ENCODE data around the gene MSLN. TPM values are rescaled to one million over a fixed set of nuclear protein-coding genes. Genes with fewer than 3 reads are reported as not detected.
"Not testable (repeated sequence)": the region's sequence is repeated elsewhere in the genome, so short reads cannot be mapped to it uniquely, and the experiment has no call there.

Gene MSLN
- total RNA-seq, 4 donors from 2014 or later = 0.39 TPM; not detected in 3

DNA sequence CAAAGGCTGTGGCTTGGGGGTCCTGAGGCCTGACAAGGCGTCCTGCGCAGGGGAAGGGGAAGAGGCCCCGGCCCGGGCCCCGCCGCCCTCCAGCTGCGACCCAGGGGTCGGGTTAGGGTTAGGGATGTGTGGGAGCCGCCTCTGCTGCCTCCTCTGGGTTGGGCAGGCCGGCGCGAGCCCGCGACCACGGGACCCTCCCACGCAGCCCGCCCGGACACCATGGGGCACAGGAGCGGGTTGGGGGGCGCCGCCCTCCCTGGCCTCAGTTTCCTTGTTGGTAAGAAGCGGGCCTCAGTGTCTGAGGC is 20.1 kb upstream of the MSLN start:
- intact Hi-C loops (cut with DNase I) = no loop called here
- Histone ChIP-seq H3K4me3 (peak overlapping the region; percentile 67 to 96 (median 88)), H3K4me1 (peaks cover 14 to 21% (median 18%) of the 10 kb centered on the region in 4 donors), H3K27ac (replicated peaks in 1 of 4) (peak overlapping the region; percentile 71 to 78 (median 72)), H3K9me3 (no peaks in the 10 kb centered on the region), H3K36me3 (peaks cover 21 to 40% (median 29%) of the 10 kb centered on the region in 4 donors), H3K27me3 (peaks cover 0 to 34% (median 0%) of the 10 kb centered on the region in 4 donors)
- no peak for DNase-seq (ENCODE audit: extremely low spot score)
- 3% methylated on average over 12 of the region's 22 CpGs for WGBS
- TF ChIP-seq POLR2A (IDR thresholded peaks at IDR 0.05; ENCODE audit: low read depth) = no peak
- no peak for TF ChIP-seq CTCF (IDR thresholded peaks at IDR 0.05)
- TF ChIP-seq POLR2AphosphoS5 (IDR thresholded peaks at IDR 0.05) = no peak
- TF ChIP-seq EP300 (IDR thresholded peaks at IDR 0.05) = no peak

DNA sequence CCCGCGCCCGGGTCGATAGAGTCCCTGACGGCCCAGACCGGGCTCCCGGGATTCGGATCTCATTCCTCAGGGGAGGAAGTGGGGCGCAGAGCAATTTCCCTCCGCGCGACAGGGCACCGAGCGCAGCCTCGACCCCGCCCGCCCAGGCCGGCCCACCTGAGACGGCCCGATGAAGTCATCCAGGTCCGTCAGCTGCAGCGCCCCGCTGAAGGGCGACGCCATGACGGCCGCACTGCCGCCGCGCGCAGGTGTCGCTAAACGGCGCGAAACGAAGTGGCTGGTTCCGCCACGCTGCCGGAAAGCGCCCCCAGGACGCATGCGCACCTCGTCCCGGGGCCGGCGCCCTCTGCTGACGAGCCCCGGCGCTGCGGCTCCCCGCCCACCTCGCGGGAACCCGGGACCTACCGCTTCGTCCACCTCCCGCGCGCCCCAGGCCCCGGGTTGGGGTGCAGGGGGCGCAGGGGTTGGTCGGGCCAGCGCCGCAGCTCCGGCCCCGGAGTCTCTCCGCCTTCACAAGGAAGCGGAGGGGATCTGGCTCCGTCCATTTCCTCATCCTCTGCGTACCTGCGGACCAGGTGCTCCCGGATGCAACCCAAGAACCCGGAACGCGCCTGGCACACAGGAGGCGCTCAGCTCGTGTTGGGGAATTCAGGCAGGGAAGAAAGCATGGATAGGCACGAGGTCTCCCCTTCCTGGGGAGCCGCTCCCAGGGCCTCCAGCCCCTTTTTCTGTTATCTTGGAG is 19.6 kb upstream of the MSLN start, which contains the start of gene CIAO3:
Gene CIAO3, minus strand, starts transcription at position 234 of the 742 bp plus-strand sequence. Its CDS starts 12 bp downstream, at position 222.
- peak within 1 kb of the TSS; percentile 71 to 78 (median 72) for H3K27ac ChIP-seq (replicated peaks in 1 of 4)
- peaks cover 14 to 21% (median 18%) of the 10 kb centered on the region in 4 donors for H3K4me1 ChIP-seq
- H3K9me3 ChIP-seq = no peaks in the 10 kb centered on the region
- DNase-seq (ENCODE audit: extremely low spot score) = peak; percentile 94
- no peak for TF ChIP-seq EP300 (IDR thresholded peaks at IDR 0.05)
- peak; percentile 98 to 99 (median 99) for TF ChIP-seq CTCF (IDR thresholded peaks at IDR 0.05)
- peak; percentile 68 for TF ChIP-seq POLR2A (IDR thresholded peaks at IDR 0.05; ENCODE audit: low read depth)
- TF ChIP-seq POLR2AphosphoS5 (IDR thresholded peaks at IDR 0.05) = peak; percentile 96 to 100
- 1% methylated on average over 17 of the region's 79 CpGs for WGBS
- H3K36me3 ChIP-seq = peaks cover 15 to 35% (median 24%) of the 10 kb centered on the region in 4 donors
- intact Hi-C loops (cut with DNase I) = no loop called here
- peak within 1 kb of the TSS; percentile 67 to 96 (median 88) for H3K4me3 ChIP-seq
- H3K27me3 ChIP-seq = peaks cover 0 to 34% (median 0%) of the 10 kb centered on the region in 4 donors

DNA sequence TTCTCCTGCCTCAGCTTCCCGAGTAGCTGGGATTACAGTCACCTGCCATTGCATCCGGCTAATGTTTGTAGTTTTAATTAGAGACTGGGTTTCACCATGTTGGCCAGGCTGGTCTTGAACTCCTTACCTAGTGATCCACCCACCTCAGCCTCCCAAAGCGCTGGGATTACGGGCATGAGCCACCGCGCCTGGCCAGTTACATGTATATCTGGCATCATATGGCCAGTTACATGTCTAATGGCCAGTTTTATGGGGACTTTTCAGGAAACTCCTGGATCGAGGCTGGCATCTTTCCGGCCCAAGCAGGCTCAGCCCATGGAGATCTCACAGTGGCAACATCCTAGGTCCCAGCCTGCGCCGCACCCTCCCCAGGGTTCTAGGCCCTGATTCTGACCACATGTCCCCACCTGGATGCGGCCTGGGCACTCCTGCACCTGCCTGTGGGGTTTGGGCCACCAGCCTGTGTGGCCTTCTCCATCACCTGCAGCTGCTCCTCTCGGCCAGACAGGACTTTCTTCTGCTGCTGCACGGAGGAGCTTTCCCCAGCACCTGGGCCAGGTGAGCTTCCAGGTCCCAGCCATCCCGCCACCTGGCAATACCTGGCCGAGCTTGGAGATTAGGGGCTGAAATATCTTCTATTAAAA is 18.4 kb upstream of the MSLN start:
- intact Hi-C loops (cut with DNase I) = loop anchor here (2.0 kb wide), 1 partner anchor 31 kb away; no protein-coding TSS in a partner anchor
- TF ChIP-seq POLR2AphosphoS5 (IDR thresholded peaks at IDR 0.05) (no peak), EP300 (IDR thresholded peaks at IDR 0.05) (no peak), CTCF (IDR thresholded peaks at IDR 0.05) (no peak), POLR2A (IDR thresholded peaks at IDR 0.05; ENCODE audit: low read depth) (no peak)

GRCh38 chr16:742894-743293 is 17.6 kb upstream of the MSLN start:
- WGBS = 77% methylated on average over 14 of the region's 14 CpGs
- not testable (repeated sequence) for H3K4me3 ChIP-seq; H3K9me3 ChIP-seq; DNase-seq (ENCODE audit: extremely low spot score); H3K27ac ChIP-seq (replicated peaks in 1 of 4)
- intact Hi-C loops (cut with DNase I) = loop anchor here (2.0 kb wide), 1 partner anchor 32 kb away; no protein-coding TSS in a partner anchor
- Histone ChIP-seq H3K27me3 (peaks cover 0 to 34% (median 0%) of the 10 kb centered on the region in 4 donors), H3K4me1 (peaks cover 14 to 21% (median 18%) of the 10 kb centered on the region in 4 donors), H3K36me3 (peaks cover 0 to 16% (median 4%) of the 10 kb centered on the region in 4 donors)

More for the DNA sequence above, 18.4 kb upstream of the MSLN start:
- Histone ChIP-seq H3K27ac (replicated peaks in 1 of 4) (no peak overlapping the region), H3K4me3 (no peak overlapping the region), H3K27me3 (peaks cover 0 to 34% (median 0%) of the 10 kb centered on the region in 4 donors), H3K4me1 (peaks cover 14 to 21% (median 18%) of the 10 kb centered on the region in 4 donors), H3K36me3 (peaks cover 4 to 23% (median 12%) of the 10 kb centered on the region in 4 donors), H3K9me3 (no peaks in the 10 kb centered on the region)
- WGBS = 86% methylated on average over 13 of the region's 15 CpGs
- DNase-seq (ENCODE audit: extremely low spot score) = no peak

Data from esophagus muscularis mucosa (tissue), 4 donors.